ENCODE data around the gene FATE1.
A peak's percentile ranks its signal among the peaks of the same experiment; 100 is the strongest.
"Not testable (repeated sequence)": the region's sequence is repeated elsewhere in the genome, so short reads cannot be mapped to it uniquely, and the experiment has no call there.

FATE1 gene

GRCh38 chrX:151715752-151716151 is at the start of gene FATE1:
TSS of gene FATE1 (plus strand) at chrX:151716035. CDS start at chrX:151716120, 85 bp downstream.
- no peak for DNase-seq (ENCODE audit: low spot score)

DNA sequence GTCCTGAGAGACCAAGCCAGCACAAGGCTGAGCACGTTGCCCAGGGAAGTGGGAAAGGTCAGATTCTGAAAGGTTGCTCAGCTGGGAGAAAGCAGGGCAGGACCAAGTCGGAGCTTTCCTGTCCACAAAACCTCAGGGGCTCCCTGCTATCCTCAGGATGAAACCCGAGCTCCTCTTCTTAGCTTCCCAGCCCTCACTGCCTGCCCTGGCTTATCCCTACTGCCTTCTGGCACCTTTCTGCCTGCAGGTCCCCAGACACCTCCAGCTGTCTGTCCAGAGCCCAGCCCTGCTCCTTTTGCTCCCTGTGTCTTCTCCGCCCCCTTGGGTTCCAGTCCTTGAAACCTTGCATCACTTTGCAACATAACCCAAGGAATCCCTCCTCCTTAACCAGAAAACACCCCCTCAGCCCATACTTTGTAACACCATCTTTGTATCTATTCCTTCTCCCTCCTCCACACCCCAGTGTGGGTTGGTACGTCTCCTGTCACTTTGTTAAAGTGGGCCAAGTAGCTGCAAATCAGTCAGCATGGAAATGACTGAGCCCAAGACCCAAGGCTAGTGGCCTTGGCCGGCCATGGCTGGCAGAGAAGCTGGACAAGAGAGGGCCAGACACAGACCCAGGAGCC is 40.6 kb upstream of the FATE1 start:
- DNase-seq (ENCODE audit: low spot score): no peak

DNA sequence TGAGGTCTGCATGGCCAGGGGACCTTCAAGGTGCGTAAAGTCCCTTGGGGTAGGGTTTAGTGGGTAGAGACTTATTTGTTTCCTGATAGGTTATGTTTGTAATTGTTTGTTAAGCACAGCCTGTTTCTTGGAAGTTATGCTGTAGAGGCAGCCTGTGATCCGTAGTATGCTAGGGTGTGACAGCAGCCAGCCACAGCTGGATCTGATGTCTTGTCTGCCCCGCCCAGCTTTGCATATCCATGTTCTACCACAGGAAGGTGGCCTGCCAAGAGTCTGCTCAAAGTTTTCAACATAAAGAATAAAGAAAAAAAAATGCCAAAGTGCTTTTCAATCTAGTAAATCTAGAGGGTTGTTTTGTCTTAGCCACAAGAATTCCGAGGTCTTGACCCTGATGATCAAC is 39.6 kb upstream of the FATE1 start:
- no peak for DNase-seq (ENCODE audit: low spot score)

GRCh38 chrX:151679798-151680402 is 35.9 kb upstream of the FATE1 start:
- DNase-seq (ENCODE audit: low spot score): no peak

GRCh38 chrX:151680805-151681204 is 35.0 kb upstream of the FATE1 start:
- peak; percentile 45 for DNase-seq (ENCODE audit: low spot score)

DNA sequence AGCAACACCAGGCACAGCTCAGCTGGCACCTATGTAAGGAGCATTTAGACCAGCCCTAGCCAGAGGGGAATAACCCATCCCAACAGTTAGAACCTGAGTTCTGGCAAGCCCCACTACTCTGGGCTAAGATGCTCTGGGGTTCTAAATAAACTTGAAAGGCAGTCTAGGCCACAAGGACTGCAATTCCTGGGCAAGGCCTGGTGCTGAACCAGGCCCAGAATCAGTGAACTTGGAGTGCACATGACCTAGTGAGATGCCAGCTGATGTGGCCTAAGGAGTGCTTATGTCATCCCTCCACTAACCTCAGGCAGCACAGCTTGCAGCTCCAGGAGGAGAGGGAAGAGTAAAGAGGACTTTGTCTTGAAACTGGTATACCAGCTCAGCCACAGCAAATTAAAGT is 28.2 kb upstream of the FATE1 start:
- no peak for DNase-seq (ENCODE audit: low spot score)

- DNase-seq (ENCODE audit: low spot score): no peak
These were observed 27.1 kb upstream of the FATE1 start for GRCh38 chrX:151688695-151689094.

GRCh38 chrX:151692825-151693224 is 23.0 kb upstream of the FATE1 start:
- no peak for DNase-seq (ENCODE audit: low spot score)

- DNase-seq (ENCODE audit: low spot score): no peak
These were observed 21.7 kb upstream of the FATE1 start for GRCh38 chrX:151694121-151694520.

DNA sequence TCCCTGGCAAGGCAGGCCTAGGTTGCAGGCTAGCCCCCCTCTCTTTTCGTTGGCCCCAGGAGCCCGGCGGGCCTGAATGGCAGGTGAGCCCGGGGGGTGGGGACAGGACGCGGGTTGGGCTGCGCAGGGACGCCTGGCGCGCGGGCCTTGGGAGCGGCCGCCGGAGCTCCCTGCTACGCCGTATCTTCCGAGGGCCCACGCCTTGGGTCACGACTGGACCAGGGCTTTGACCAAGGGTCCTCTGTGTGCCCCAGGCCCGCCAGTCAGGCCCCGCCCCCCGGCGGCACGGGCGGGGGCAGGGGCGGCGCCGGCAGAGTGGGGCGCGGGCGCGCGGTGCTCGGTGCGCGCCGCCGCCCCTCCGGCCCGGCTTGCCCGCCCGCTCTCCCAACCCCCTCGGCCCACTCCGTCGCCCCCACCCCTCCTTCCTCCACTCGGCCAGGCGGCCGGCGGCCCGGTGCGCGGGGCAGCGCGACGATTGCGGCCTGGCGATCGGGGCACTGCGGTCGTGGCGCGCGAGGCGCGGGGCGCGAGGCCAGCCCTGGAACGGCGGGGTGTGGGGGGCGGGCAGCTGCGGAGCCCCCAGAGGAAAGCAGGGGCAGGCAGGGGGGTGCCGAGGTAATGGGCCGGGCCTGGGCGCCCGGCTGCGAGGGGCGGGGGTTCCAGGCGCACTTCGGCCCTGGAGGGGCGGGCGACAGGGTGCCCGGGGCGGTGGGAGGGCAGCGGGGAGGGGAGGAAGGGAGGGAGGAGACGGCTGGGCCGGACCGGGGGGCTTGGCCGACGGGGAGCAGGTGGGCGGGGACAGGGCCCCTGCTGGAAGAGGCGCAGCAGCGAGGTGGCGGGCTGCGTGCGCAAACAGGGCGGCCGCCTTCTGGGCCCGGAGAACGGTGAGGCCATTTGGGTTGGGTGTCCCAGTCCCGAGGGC is 20.9 kb upstream of the FATE1 start, which contains the start of gene PRRG3:
Gene PRRG3, plus strand, starts transcription at position 798 of the 922 bp plus-strand sequence. CDS start 3,357 bp downstream, outside the sequence.
- DNase-seq (ENCODE audit: low spot score): no peak

GRCh38 chrX:151695583-151696340 is 20.1 kb upstream of the FATE1 start:
- no peak for DNase-seq (ENCODE audit: low spot score)

- not testable (repeated sequence) for DNase-seq (ENCODE audit: low spot score)
These were observed 18.8 kb upstream of the FATE1 start for GRCh38 chrX:151697082-151697481.

DNA sequence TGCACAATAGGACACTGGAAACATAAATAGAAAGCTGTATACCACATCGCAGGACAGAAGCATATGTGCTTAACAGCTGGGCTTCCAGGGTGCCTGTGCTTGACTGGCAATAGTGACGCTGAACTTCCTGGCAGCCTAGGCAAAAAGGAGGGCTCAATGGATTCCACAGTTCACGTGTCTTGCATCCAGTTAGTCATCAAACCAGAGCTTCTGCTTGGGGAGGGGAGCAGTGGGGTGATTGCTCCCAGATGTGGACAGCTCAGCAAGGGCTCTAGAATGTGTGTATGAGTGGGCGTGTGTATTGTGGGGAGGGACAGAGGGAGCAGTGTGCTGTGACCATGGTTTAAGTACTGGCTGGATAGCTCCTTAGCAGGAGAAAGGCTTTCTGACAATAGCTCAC is 18.3 kb upstream of the FATE1 start:
- DNase-seq (ENCODE audit: low spot score): peak; percentile 4

- DNase-seq (ENCODE audit: low spot score): no peak
These were observed 17.4 kb upstream of the FATE1 start for GRCh38 chrX:151698485-151698884.

DNA sequence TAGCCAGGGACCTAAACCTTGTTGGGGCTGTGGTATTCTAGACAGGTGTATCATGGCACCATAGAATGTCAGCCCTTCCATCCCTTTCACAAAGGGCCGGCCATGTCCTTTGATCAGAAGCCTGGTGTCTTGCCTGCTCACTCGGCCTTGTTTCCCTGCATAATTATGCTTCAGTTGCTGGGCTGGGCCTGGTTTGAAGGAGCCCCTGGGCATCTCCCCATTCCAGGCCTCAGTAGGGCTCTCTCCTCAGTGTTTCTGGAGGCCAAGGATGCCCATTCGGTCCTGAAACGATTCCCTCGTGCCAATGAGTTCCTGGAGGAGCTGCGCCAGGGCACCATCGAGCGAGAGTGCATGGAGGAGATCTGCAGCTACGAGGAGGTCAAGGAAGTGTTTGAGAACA is 16.1 kb upstream of the FATE1 start:
- DNase-seq (ENCODE audit: low spot score): no peak

- no peak for DNase-seq (ENCODE audit: low spot score)
These were observed 15.3 kb upstream of the FATE1 start for GRCh38 chrX:151700581-151700980.

DNA sequence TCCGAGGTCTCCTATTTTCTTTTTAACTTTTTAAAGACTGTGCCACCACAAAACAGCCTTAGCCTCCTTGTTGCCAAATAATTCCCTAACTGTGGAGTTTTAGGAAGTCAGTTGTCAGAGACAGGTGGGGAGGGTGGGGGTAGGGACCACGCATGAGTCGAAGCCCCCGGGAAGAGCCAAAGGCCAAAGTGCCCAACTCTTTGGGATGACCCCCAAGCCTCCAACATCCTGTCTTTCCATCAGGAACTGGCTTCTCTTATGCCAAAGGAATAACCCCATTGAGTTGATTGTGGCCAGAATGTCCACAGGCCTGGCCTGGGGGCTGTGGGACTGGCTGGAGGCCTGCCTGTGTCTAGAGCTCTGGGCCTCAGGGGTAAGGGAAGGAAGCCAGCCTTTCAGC is 14.8 kb upstream of the FATE1 start:
- no peak for DNase-seq (ENCODE audit: low spot score)

- DNase-seq (ENCODE audit: low spot score): no peak
These were observed 14.3 kb upstream of the FATE1 start for GRCh38 chrX:151701531-151701930.

DNA sequence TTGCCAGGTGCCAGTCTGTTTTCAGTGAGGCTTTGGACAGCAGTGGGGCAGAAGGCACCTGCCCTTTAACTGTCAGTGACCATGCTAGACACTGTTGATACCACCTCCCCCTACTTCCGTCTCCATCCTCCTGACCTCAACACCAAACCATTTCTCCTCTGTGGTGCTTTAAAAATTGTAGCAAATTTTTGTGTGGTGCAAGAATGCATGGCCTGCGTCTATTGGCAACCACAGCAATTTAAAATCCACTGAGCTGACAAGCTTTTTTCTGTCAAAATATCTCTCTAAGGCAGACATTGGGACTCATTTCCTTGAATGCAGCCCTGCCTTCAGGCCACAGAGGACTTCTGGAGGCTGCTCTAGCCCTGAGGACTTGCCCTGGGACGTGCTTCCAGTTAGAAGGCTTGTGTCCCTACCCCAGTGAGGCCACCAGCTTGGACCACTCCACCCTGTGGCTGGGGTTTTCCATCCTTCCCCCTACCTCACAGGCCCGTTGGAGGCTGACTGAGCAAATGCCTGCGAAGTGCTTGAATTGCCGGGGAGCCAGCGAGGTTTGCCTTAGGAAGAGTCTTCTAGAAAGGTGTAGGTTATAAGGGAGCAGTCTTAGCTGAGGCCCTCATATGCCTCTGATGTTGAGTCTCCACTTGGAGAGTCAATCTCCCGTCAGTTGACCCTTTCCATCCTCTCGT is 13.7 kb upstream of the FATE1 start:
- DNase-seq (ENCODE audit: low spot score): no peak

DNA sequence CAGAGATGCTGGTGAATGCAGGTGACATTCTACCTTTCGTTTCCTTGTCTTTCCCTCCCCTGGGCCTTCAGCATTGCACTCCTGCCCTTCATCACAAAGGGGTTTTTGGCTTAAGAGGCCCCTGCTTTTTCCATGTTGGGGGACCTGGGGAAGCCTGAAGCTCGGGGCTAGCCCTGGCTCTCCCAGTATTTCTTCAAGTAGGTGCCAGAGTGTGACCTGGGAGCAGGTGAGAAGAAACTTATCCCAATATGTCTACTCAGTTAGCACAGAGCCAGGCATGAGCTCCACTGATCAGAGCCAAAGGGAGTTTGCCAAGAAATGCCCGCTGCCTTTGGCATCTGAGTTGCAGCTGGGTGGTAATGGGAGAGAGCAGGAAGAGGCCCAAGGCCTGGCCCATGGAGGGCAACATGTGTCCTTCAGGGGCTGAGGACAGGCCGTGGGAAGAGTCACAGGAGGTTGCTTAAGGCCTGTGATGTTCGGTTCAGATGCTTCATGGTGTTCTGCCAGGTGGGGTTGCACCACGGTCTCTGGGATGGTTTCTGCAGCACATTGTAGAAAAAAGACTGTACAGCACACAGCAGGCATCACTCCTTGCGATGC is 13.0 kb upstream of the FATE1 start:
- no peak for DNase-seq (ENCODE audit: low spot score)

DNA sequence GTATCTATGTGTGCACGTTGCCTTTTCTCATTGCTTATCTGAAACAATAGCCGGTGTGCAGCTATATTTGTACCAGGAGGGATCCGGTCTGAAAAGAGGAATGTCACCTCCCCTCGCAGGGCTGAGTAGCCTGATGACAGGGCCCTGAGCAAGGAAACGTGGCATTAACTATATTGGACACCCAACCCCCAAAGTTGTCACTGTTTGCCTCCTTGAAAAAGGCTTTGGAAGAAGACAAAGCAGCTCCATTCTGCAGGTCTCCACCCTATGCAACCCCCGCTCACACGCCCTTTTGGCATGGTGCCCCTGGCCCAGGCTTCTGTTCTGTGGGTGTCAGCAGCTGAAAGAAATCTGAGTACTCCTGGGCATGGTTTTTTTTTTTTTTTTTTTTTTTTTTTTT is 12.3 kb upstream of the FATE1 start:
- DNase-seq (ENCODE audit: low spot score): no peak

Measured in SW480 (cell line).